Breast epithelium (tissue), 3 donors: Measurements from ENCODE around the gene HSD11B1.

Source experiments
- CTCF ChIP-seq, 3 donors: fragments of 450-650 bp; IDR thresholded peaks; one replicate each; pipeline ENCODE4 v1.5.1; 2016 to 2017; ENCODE audit warnings: antibody characterized with exemption in 3 of 3, mild to moderate bottlenecking in 3 of 3, moderate library complexity in 3 of 3
- POLR2AphosphoS5 ChIP-seq, 3 donors: sonication (generic); formaldehyde crosslinking; IDR thresholded peaks; one replicate each; pipeline ENCODE4 v1.6.1; 2017; ENCODE audit warnings: antibody characterized with exemption in 3 of 3

GRCh38 chr1:209710093-209710492 is 5.4 kb downstream of the HSD11B1 start:
- TF ChIP-seq CTCF (IDR thresholded peaks at IDR 0.05) (no peak), POLR2AphosphoS5 (IDR thresholded peaks at IDR 0.05) (no peak)
